Stimulated activated CD4-positive, alpha-beta T cell treated with anti-CD3 and anti-CD28 coated beads, Interleukin-12 subunit alpha, Interleukin-12 subunit beta, amount 100 ng/mL, for 24 hours (primary cell): Measurements from ENCODE around the gene TOPAZ1.
A peak's percentile ranks its signal among the peaks of the same experiment; 100 is the strongest.

Source experiments
- DNase-seq, 2 experiments: peaks; one replicate each; pipeline ENCODE4 v3.0.0-alpha.2; 2020; ENCODE audit warnings: low read depth in 2 of 2

Gene TOPAZ1

GRCh38 chr3:44242721-44243120 is 1.0 kb downstream of the TOPAZ1 start:
- DNase-seq, result no peak

- no peak for DNase-seq
Observed at GRCh38 chr3:44248152-44248551, 6.5 kb downstream of the TOPAZ1 start.

GRCh38 chr3:44252332-44252959 is 10.8 kb downstream of the TOPAZ1 start:
- no peak for DNase-seq

DNA sequence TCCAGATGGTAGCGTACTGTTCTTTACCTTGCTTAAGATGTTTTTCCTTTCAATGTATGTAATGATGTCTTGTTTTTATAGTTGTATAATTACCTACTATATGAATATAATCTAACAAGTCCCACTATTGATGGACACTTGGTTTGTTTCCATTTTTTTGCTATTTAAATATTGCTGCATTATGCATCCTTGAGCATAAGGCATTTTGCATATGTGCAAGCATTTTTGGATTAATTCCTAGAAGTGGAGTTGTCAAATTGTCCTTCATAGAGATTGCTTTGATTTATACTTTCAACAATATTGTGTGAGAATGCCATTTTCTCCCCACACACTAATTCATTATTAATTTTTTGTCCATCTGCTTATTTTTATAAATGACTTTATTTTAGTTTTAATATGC is 17.7 kb downstream of the TOPAZ1 start:
- DNase-seq, result no peak

GRCh38 chr3:44264146-44264545 is 22.5 kb downstream of the TOPAZ1 start:
- DNase-seq, result no peak

- DNase-seq, result no peak
Observed at GRCh38 chr3:44265815-44266214, 24.1 kb downstream of the TOPAZ1 start.

GRCh38 chr3:44272191-44272590 is 30.5 kb downstream of the TOPAZ1 start:
- no peak for DNase-seq

DNA sequence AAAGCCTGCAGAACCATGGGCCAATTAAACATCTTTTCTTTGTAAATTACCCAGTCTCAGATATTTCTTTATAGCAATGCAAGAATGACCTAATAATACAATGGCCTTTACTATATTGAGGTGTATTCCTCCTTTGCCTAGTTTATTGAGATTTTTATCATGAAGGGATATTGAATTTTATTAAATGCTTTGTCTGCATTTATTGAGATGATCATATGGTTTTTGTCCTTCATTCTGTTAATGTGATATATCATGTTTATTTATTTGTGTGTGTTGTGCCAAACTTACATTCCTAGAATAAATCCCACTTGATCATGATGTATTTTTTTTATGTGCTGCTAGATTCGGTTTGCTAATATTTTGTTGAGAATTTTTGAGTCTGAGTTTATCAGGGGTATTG is 36.2 kb downstream of the TOPAZ1 start:
- DNase-seq, result no peak

DNA sequence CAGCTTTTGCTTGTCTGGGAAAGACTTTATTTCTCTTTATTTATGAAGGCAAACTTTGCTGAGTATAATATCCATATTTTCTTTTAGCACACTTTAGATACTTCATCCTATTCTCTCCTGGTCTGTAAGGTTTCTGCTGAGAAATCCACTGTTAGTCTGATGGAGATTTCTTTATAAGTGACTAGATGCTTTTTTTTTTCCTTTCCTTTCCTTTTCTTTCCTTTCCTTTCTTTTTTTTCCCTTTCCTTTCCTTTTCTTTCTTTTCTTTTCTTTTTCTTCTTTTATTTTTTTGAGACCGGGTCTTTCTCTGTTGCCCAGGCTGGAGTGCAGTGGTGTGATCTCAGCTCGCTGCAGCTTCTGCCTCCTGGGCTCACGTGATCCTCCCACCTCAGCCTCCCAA is 38.4 kb downstream of the TOPAZ1 start:
- no peak for DNase-seq

DNA sequence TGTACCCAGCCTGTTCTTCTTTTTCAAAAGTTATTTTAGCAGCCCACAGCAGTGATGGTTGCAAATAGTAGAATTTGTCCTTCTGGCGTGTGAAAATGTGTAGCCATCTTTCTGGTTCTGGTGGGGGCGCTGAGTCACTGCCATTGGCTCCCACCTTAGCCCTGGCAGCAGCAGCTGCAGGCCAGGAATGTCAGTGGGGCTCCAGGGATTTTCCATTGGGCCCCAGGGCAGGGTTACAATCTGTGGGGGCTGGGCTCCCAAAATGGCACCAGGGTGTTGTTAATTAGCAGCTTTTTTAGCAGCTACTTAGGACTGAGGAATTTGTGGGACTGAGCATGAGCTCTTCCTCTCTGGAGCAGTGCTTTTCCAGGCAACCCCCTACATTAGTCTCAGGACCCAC is 38.9 kb downstream of the TOPAZ1 start:
- DNase-seq, result no peak

- DNase-seq, result no peak
Observed at GRCh38 chr3:44284949-44285348, 43.3 kb downstream of the TOPAZ1 start.

GRCh38 chr3:44289882-44290462 is 48.3 kb downstream of the TOPAZ1 start:
- no peak for DNase-seq

- no peak for DNase-seq
Observed at GRCh38 chr3:44292276-44292675, 50.6 kb downstream of the TOPAZ1 start.

- no peak for DNase-seq
Observed at GRCh38 chr3:44292947-44293346, 51.3 kb downstream of the TOPAZ1 start.

DNA sequence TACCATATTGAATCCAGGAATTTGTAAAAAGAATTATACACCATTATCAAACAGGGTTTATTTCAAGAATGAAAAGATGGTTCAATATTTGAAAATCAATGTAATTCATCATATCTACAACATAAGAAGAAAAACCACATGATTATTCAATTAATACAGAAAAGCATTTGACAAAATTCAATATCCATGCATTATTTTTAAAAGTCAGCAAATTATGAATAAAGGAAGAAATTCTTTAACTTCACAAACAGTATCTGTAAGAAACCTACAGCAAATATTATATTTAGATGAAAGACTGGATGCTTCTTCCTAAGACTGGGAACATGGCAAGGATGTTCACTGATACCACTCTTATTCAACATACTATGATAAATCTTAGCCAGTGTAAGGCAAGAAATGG is 55.6 kb downstream of the TOPAZ1 start:
- no peak for DNase-seq

GRCh38 chr3:44301746-44302145 is 60.1 kb downstream of the TOPAZ1 start:
- DNase-seq, result no peak

DNA sequence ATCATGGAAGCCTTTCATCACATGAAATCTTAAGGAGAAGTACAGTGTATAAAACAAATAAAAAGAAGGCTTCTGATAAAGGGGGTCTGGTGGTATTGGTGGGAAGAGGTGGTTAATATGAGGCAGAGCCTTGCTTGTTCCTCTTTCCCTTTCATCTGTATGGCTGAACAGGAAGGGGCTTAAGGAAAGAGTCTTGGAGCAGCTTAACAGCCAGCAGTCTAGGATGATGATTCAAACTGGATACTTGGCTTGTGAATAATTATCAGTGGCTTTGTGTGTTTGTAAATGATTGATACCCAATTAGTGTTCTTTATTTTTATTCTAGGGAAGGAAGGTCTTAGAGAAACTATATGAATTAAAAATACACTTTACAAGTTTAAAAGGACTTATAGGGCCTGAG is 67.8 kb downstream of the TOPAZ1 start:
- no peak for DNase-seq

- no peak for DNase-seq
Observed at GRCh38 chr3:44318891-44319311, 77.2 kb downstream of the TOPAZ1 start.

DNA sequence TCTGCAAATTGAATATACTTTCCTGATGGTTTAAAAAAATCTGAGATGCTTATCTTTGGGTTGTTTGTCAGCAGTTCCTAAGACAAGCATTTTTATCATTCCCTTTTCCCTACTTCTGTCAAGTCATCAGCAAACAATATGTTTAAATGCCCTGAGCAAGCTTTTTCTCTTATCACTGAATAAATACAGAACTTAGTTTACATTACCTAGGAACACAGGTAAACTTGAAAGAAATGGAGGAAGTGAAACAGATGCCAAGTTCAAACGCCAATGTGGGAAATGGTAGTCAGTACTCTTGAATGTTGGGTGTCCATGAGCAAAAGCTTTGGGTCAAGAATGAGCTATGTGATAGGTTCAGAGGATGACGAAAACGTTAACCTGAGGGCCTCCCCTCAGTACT is 79.6 kb downstream of the TOPAZ1 start:
- no peak for DNase-seq

- DNase-seq, result peak; percentile 10 to 46
Observed at GRCh38 chr3:44323341-44323955, 81.8 kb downstream of the TOPAZ1 start.

DNA sequence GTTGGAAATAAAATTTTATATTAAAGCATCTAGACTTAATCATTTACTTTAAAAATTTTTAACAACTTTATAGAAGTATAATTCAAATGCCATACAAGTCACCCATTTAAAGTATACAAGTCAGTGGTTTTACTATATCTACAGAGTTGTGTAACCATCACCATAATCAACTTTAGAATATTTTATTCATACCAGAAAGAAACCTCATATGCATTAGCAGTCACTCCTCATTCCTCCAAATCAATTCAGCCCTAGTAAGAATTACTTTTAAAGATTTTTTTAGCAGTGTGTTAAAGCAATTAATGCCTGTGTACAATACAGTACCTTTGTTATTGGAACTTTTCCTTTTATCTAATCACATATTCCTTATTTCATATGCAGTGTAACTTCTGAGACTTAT is 82.9 kb downstream of the TOPAZ1 start:
- DNase-seq, result no peak

- DNase-seq, result no peak
Observed at GRCh38 chr3:44326019-44326418, 84.3 kb downstream of the TOPAZ1 start.

- DNase-seq, result no peak
Observed at GRCh38 chr3:44326515-44326914, 84.8 kb downstream of the TOPAZ1 start.

DNA sequence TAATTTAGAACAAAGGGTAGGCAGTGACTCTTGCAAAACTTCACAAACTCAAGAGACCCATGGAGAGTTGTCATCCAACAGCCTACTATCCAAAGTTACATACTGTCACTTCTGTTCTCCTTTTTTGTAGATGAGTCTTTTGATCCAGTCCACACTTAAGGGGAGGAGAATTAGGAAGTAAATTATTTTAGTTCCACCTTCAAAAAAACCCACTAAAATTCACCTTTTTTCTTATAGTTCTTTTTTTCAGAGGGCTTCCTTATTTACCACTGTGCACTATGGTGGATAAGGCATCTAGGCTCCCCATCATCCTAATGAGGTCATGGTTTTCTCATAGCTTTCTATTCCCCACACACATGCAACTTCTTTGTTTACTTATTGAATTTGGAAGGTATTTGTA is 88.3 kb downstream of the TOPAZ1 start:
- DNase-seq, result no peak
